Liver (tissue), 9 donors: ENCODE data around the gene FAM110A. TPM values are rescaled to one million over a fixed set of nuclear protein-coding genes. Genes with fewer than 3 reads are reported as not detected.

Source experiments
- DNase-seq: peaks from one replicate; pipeline ENCODE4 v3.0.0-alpha.2; 2017; ENCODE audit warnings: low spot score
- H3K27ac ChIP-seq, 2 donors: one replicate each; pipeline ENCODE4 v1.7.0; 2013; ENCODE audit warnings: inconsistent platforms in 2 of 2, low read length in 2 of 2, control low read depth in 1 of 2, low read depth in 1 of 2, mild to moderate bottlenecking in 1 of 2
- H3K27me3 ChIP-seq, 4 donors: one replicate each; pipeline versions ENCODE4 v1.6.1 to v1.7.0; 2013; ENCODE audit warnings: low read length in 3 of 4, inconsistent platforms in 1 of 4, mild to moderate bottlenecking in 1 of 4, moderate library complexity in 1 of 4; ENCODE audit not compliant: control insufficient read depth in 4 of 4, insufficient read depth in 4 of 4
- H3K36me3 ChIP-seq, 4 donors: one replicate each; pipeline versions ENCODE4 v1.6.1 to v1.7.0; 2013; ENCODE audit warnings: low read length in 3 of 4, mild to moderate bottlenecking in 3 of 4, low read depth in 1 of 4, moderate library complexity in 1 of 4; ENCODE audit not compliant: control insufficient read depth in 4 of 4, insufficient read depth in 3 of 4
- H3K4me1 ChIP-seq, 4 donors: one replicate each; pipeline versions ENCODE4 v1.6.1 to v1.7.0; 2013; ENCODE audit warnings: low read length in 3 of 4, mild to moderate bottlenecking in 3 of 4, moderate library complexity in 1 of 4; ENCODE audit not compliant: control insufficient read depth in 4 of 4, insufficient read depth in 4 of 4
- H3K4me3 ChIP-seq, 3 donors: one replicate each; pipeline versions ENCODE4 v1.6.1 to v1.7.0; 2013; ENCODE audit warnings: low read length in 3 of 3, control low read depth in 1 of 3, low read depth in 1 of 3, mild to moderate bottlenecking in 1 of 3
- H3K9ac ChIP-seq, 2 donors: one replicate each; pipeline ENCODE4 v1.7.0; 2013; ENCODE audit warnings: low read length in 2 of 2, mild to moderate bottlenecking in 2 of 2, moderate library complexity in 2 of 2, control low read depth in 1 of 2, low read depth in 1 of 2
- H3K9me3 ChIP-seq, 4 donors: one replicate each; pipeline versions ENCODE4 v1.6.1 to v1.7.0; 2013; ENCODE audit warnings: low read length in 3 of 4; ENCODE audit not compliant: control insufficient read depth in 4 of 4
- EGR1 ChIP-seq, 2 donors: IDR thresholded peaks; 2 replicates each; pipeline ENCODE4 v1.6.1; 2016 to 2018; ENCODE audit warnings: antibody characterized with exemption in 2 of 2, low read depth in 2 of 2
- FOXA1 ChIP-seq: IDR thresholded peaks from 2 replicates; pipeline ENCODE4 v1.6.1; 2016; ENCODE audit warnings: antibody characterized with exemption
- FOXA2 ChIP-seq: IDR thresholded peaks from 2 replicates; pipeline ENCODE4 v1.6.1; 2016; ENCODE audit warnings: antibody characterized with exemption
- GABPA ChIP-seq, 2 donors: IDR thresholded peaks in 1 of 2; conservative IDR thresholded peaks in 1 of 2; 2 replicates each; pipeline ENCODE4 v1.6.1; 2016; ENCODE audit warnings: antibody characterized with exemption in 2 of 2, mild to moderate bottlenecking in 1 of 2, moderate library complexity in 1 of 2
- HNF4A ChIP-seq, 2 donors: conservative IDR thresholded peaks; 2 replicates each; pipeline ENCODE4 v1.6.1; 2016; ENCODE audit warnings: antibody characterized with exemption in 2 of 2, mild to moderate bottlenecking in 2 of 2
- HNF4G ChIP-seq: IDR thresholded peaks from 2 replicates; pipeline ENCODE4 v1.6.1; 2016; ENCODE audit warnings: antibody characterized with exemption
- JUND ChIP-seq, 2 donors: IDR thresholded peaks; 2 replicates each; pipeline ENCODE4 v1.6.1; 2016; ENCODE audit warnings: antibody characterized with exemption in 2 of 2
- NR2F2 ChIP-seq: IDR thresholded peaks from 2 replicates; pipeline ENCODE4 v1.6.1; 2016; ENCODE audit warnings: antibody characterized with exemption
- RAD21 ChIP-seq, 2 donors: IDR thresholded peaks; 2 replicates each; pipeline ENCODE4 v1.6.1; 2016; ENCODE audit warnings: antibody characterized with exemption in 2 of 2, mild to moderate bottlenecking in 2 of 2
- RXRA ChIP-seq, 2 donors: IDR thresholded peaks; 2 replicates each; pipeline ENCODE4 v1.6.1; 2017 to 2018; ENCODE audit warnings: antibody characterized with exemption in 2 of 2, mild to moderate bottlenecking in 1 of 2
- SP1 ChIP-seq: IDR thresholded peaks from 2 replicates; pipeline ENCODE4 v1.6.1; 2018; ENCODE audit warnings: antibody characterized with exemption, mild to moderate bottlenecking
- TAF1 ChIP-seq: conservative IDR thresholded peaks from 2 replicates; pipeline ENCODE4 v1.6.1; 2016; ENCODE audit warnings: antibody characterized with exemption, mild to moderate bottlenecking
- YY1 ChIP-seq: IDR thresholded peaks from 2 replicates; pipeline ENCODE4 v1.6.1; 2016; ENCODE audit warnings: antibody characterized with exemption, mild to moderate bottlenecking
- WGBS: extraction: QIAGEN DNeasy Blood & Tissue Kit; methylation state at CpG from one replicate; pipeline ENCODE4 v1.1.7; 2013; 5-methylcytosine and 5-hydroxymethylcytosine counted together
- polyA plus RNA-seq, 2 donors: library from polyadenylated mRNA; stranded (reverse) in 1 of 2; unstranded in 1 of 2; fragments of 200-250 nt in 1 of 2; fragments of >200 nt in 1 of 2; fragmentation: Nextera tagmentation in 1 of 2; extraction: Ambion mirVana in 1 of 2; gene quantifications; one replicate each; pipeline versions ENCODE4 v1.2.1 to v1.2.3, GENCODE V29; 2013 to 2015
- total RNA-seq, 2 donors: library from RNA; depleted of rRNA; stranded (reverse); fragments of >200 nt; gene quantifications; one replicate each; pipeline ENCODE4 v1.2.3, GENCODE V29; 2014
- TF ChIP-seq, protein P1 (sequence below): IDR thresholded peaks from 2 replicates; pipeline ENCODE4 v1.6.1; 2016; ENCODE audit warnings: antibody characterized with exemption
- TF ChIP-seq, protein P2 (sequence below): IDR thresholded peaks from 2 replicates; pipeline ENCODE4 v1.6.1; 2016; ENCODE audit warnings: antibody characterized with exemption
- TF ChIP-seq, protein P3 (sequence below): fragments of 150-350 bp; IDR thresholded peaks from 2 replicates; pipeline ENCODE4 v1.5.1; 2017; ENCODE audit warnings: improper control_type of control experiment, low read depth, low read length; ENCODE audit not compliant: missing input control
- TF ChIP-seq, protein P4 (sequence below): IDR thresholded peaks from 2 replicates; pipeline ENCODE4 v1.6.1; 2016; ENCODE audit warnings: antibody characterized with exemption
- TF ChIP-seq, protein P5 (sequence below): IDR thresholded peaks from 2 replicates; pipeline ENCODE4 v1.6.1; 2016; ENCODE audit warnings: antibody characterized with exemption, mild to moderate bottlenecking
- donor health status: healthy.
- donor health status: healthy.
- donor health status: healthy.
- donor health status: healthy.
- donor health status: healthy.

The FAM110A gene
- total and polyA plus RNA-seq, 4 donors, result 1.2 to 6.7 (median 2.0) TPM

DNA sequence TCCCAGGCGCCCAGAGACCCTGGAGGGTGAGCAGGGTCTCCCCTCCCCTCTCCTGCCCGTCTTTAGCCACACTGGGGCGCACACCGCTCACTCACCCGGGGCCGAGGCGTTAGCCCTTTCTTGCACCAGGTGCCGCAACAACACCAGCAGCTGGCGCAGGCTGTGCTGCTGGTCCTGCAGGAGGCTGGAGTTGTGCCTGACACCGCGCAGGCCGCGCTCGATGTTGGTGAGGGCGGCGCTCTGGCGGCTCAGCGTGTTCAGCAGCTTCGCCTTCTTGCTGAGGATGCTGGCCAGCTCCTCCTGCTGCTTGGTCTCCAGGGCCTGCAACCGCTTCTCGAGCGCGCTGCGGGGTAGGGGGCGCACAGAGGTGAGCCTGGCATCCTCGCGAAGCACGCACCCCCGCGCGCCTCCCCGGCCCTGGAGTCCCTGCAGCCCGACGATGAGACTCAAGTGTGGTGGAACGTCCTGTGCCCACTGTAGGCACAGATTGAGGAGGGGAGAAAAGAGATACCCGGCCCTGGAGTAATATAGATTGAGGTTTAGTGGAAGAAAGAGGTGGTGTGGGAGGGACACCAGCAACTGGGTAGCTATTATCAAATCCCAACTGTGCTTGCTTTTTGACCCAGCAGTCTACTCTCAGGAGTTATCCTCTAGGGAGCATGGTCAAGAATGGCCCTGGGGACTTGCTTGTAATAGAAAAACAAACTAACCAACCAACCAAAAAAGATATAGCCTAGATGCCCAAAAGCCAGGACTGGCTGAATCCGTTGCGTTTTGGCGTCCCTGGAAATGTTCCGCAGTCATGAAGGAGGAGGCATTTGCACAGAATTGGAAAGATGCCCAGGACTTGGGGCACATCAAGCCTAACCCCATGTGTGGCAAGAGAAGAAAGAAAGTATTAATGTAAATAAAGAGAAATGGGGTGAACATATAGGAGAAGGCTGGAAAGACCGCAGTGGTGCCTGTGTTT lies 51.8 kb downstream of the FAM110A start:
- WGBS, result 18% methylated on average over 41 of the region's 41 CpGs
- no peaks in the 10 kb centered on the region for H3K9me3 ChIP-seq
- H3K27me3 ChIP-seq, result peaks cover 0 to 5% (median 0%) of the 10 kb centered on the region in 4 donors
- no peaks in the 10 kb centered on the region for H3K4me1 ChIP-seq
- H3K27ac ChIP-seq, result no peak overlapping the region
- no peak overlapping the region for H3K4me3 ChIP-seq
- TF ChIP-seq TAF1 (no peak), NR2F2 (no peak)
- DNase-seq, result no peak
- no peaks in the 10 kb centered on the region for H3K36me3 ChIP-seq
- H3K9ac ChIP-seq, result no peak overlapping the region

DNA sequence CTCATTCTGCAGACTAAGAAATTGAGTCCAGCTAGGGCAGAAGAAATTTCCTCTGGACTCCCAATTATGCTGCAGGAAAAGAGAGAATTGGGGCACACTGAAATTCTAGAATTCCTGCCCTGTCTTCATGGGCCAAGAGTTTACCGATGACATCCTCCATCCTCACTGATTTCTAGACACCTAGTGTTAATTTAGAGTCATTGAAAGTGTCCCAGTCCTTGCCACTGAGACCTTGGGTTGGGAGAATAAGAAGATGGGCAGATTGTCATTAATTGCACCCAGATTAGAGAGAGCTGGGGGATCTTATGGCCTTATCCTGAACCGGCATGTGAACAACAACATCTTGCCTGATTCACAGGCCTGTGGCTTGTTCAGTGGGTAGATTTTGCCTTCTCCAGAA lies 53.6 kb downstream of the FAM110A start:
- Histone ChIP-seq H3K9ac (no peak overlapping the region), H3K4me1 (no peaks in the 10 kb centered on the region), H3K27ac (no peak overlapping the region), H3K4me3 (no peak overlapping the region), H3K36me3 (no peaks in the 10 kb centered on the region), H3K9me3 (no peaks in the 10 kb centered on the region), H3K27me3 (peaks cover 0 to 5% (median 0%) of the 10 kb centered on the region in 4 donors)
- 88% methylated on average over 2 of the region's 2 CpGs for WGBS
- no peak for DNase-seq
- TF ChIP-seq FOXA2, result no peak
- TF ChIP-seq, protein P1, sequence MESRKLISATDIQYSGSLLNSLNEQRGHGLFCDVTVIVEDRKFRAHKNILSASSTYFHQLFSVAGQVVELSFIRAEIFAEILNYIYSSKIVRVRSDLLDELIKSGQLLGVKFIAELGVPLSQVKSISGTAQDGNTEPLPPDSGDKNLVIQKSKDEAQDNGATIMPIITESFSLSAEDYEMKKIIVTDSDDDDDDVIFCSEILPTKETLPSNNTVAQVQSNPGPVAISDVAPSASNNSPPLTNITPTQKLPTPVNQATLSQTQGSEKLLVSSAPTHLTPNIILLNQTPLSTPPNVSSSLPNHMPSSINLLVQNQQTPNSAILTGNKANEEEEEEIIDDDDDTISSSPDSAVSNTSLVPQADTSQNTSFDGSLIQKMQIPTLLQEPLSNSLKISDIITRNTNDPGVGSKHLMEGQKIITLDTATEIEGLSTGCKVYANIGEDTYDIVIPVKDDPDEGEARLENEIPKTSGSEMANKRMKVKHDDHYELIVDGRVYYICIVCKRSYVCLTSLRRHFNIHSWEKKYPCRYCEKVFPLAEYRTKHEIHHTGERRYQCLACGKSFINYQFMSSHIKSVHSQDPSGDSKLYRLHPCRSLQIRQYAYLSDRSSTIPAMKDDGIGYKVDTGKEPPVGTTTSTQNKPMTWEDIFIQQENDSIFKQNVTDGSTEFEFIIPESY, result no peak
- no peak for TF ChIP-seq YY1
- no peak for TF ChIP-seq FOXA1
- no peak for TF ChIP-seq HNF4A (conservative IDR thresholded peaks at IDR 0.05)
- no peak for TF ChIP-seq TAF1
- TF ChIP-seq RXRA (IDR thresholded peaks at IDR 0.05), result no peak
- no peak for TF ChIP-seq GABPA (IDR thresholded peaks at IDR 0.05 in 1 of 2, conservative IDR thresholded peaks at IDR 0.05 in 1 of 2)
- TF ChIP-seq RAD21 (IDR thresholded peaks at IDR 0.05), result no peak
- TF ChIP-seq HNF4G, result no peak
- TF ChIP-seq SP1, result no peak
- no peak for TF ChIP-seq JUND (IDR thresholded peaks at IDR 0.05)
- TF ChIP-seq, protein P2, sequence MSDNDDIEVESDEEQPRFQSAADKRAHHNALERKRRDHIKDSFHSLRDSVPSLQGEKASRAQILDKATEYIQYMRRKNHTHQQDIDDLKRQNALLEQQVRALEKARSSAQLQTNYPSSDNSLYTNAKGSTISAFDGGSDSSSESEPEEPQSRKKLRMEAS, result no peak
- no peak for TF ChIP-seq EGR1 (IDR thresholded peaks at IDR 0.05; ENCODE audit: low read depth in 2 of 2)

DNA sequence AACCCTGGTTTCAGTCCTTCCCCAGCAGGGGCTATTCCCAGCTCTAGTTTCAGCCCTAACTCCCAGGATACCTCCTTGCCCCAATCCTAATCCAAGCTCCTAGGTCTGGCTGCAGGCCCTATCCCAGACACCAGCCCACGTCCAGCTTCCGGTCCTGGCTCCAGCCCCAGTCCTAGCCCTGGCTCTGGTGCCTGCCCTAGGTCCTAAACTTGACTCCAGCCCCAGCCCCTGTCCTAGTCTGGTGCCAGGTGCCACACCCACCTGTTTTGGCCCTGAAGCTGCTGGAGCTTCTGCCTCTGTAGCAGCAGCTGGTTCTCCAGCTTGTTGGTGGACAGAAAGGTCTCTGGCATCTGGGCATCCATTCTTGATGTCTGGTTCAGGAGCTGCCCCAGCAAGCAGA lies 54.5 kb downstream of the FAM110A start:
- no peaks in the 10 kb centered on the region for H3K36me3 ChIP-seq
- H3K4me3 ChIP-seq, result no peak overlapping the region
- TF ChIP-seq SP1 (no peak), NR2F2 (no peak), FOXA2 (no peak), YY1 (no peak), GABPA (IDR thresholded peaks at IDR 0.05 in 1 of 2, conservative IDR thresholded peaks at IDR 0.05 in 1 of 2) (no peak), RAD21 (IDR thresholded peaks at IDR 0.05) (no peak), EGR1 (IDR thresholded peaks at IDR 0.05; ENCODE audit: low read depth in 2 of 2) (no peak)
- TF ChIP-seq, protein P3, sequence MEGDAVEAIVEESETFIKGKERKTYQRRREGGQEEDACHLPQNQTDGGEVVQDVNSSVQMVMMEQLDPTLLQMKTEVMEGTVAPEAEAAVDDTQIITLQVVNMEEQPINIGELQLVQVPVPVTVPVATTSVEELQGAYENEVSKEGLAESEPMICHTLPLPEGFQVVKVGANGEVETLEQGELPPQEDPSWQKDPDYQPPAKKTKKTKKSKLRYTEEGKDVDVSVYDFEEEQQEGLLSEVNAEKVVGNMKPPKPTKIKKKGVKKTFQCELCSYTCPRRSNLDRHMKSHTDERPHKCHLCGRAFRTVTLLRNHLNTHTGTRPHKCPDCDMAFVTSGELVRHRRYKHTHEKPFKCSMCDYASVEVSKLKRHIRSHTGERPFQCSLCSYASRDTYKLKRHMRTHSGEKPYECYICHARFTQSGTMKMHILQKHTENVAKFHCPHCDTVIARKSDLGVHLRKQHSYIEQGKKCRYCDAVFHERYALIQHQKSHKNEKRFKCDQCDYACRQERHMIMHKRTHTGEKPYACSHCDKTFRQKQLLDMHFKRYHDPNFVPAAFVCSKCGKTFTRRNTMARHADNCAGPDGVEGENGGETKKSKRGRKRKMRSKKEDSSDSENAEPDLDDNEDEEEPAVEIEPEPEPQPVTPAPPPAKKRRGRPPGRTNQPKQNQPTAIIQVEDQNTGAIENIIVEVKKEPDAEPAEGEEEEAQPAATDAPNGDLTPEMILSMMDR, result no peak
- TF ChIP-seq, protein P4, sequence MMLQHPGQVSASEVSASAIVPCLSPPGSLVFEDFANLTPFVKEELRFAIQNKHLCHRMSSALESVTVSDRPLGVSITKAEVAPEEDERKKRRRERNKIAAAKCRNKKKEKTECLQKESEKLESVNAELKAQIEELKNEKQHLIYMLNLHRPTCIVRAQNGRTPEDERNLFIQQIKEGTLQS, result no peak
- TF ChIP-seq, protein P5, sequence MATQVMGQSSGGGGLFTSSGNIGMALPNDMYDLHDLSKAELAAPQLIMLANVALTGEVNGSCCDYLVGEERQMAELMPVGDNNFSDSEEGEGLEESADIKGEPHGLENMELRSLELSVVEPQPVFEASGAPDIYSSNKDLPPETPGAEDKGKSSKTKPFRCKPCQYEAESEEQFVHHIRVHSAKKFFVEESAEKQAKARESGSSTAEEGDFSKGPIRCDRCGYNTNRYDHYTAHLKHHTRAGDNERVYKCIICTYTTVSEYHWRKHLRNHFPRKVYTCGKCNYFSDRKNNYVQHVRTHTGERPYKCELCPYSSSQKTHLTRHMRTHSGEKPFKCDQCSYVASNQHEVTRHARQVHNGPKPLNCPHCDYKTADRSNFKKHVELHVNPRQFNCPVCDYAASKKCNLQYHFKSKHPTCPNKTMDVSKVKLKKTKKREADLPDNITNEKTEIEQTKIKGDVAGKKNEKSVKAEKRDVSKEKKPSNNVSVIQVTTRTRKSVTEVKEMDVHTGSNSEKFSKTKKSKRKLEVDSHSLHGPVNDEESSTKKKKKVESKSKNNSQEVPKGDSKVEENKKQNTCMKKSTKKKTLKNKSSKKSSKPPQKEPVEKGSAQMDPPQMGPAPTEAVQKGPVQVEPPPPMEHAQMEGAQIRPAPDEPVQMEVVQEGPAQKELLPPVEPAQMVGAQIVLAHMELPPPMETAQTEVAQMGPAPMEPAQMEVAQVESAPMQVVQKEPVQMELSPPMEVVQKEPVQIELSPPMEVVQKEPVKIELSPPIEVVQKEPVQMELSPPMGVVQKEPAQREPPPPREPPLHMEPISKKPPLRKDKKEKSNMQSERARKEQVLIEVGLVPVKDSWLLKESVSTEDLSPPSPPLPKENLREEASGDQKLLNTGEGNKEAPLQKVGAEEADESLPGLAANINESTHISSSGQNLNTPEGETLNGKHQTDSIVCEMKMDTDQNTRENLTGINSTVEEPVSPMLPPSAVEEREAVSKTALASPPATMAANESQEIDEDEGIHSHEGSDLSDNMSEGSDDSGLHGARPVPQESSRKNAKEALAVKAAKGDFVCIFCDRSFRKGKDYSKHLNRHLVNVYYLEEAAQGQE, result no peak
- TF ChIP-seq, protein P2, result no peak
- DNase-seq, result no peak
- H3K27ac ChIP-seq, result no peak overlapping the region
- H3K9ac ChIP-seq, result no peak overlapping the region
- no peaks in the 10 kb centered on the region for H3K4me1 ChIP-seq
- WGBS, result 80% methylated on average over 2 of the region's 2 CpGs
- no peaks in the 10 kb centered on the region for H3K9me3 ChIP-seq
- H3K27me3 ChIP-seq, result peaks cover 0 to 5% (median 0%) of the 10 kb centered on the region in 4 donors
